Measurements from ENCODE around the gene R3HDM2.
A peak's percentile ranks its signal among the peaks of the same experiment; 100 is the strongest.

The R3HDM2 gene

GRCh38 chr12:57224973-57225679, 205.7 kb downstream of the R3HDM2 start:
- DNase-seq = peak; percentile 41

- no peak for DNase-seq
Measured at GRCh38 chr12:57224278-57224972, 206.4 kb downstream of the R3HDM2 start.

- no peak for DNase-seq
Measured at GRCh38 chr12:57223191-57224165, 207.4 kb downstream of the R3HDM2 start.

GRCh38 chr12:57222286-57223190, 208.3 kb downstream of the R3HDM2 start:
- DNase-seq = no peak

- DNase-seq = no peak
Measured at GRCh38 chr12:57221169-57221917, 209.5 kb downstream of the R3HDM2 start.

GRCh38 chr12:57220770-57221168, 210.1 kb downstream of the R3HDM2 start:
- DNase-seq = no peak

GRCh38 chr12:57219993-57220754, 210.7 kb downstream of the R3HDM2 start:
- DNase-seq = no peak

GRCh38 chr12:57219205-57219992, 211.4 kb downstream of the R3HDM2 start:
- no peak for DNase-seq

- DNase-seq = no peak
Measured at GRCh38 chr12:57218030-57218853, 212.6 kb downstream of the R3HDM2 start.

- DNase-seq = peak; percentile 33
Measured at GRCh38 chr12:57216921-57217879, 213.6 kb downstream of the R3HDM2 start.

- DNase-seq = peak; percentile 63
Measured at GRCh38 chr12:57216014-57216911, 214.6 kb downstream of the R3HDM2 start, which contains the start of gene NXPH4. Gene NXPH4 (plus strand): TSS chr12:57216794. CDS start chr12:57216970, 176 bp downstream.

- DNase-seq = peak; percentile 18
Measured at GRCh38 chr12:57215668-57216013, 215.2 kb downstream of the R3HDM2 start.

GRCh38 chr12:57215065-57215464, 215.8 kb downstream of the R3HDM2 start:
- no peak for DNase-seq

GRCh38 chr12:57214398-57214781, 216.5 kb downstream of the R3HDM2 start:
- peak; percentile 73 for DNase-seq

- no peak for DNase-seq
Measured at GRCh38 chr12:57213763-57214397, 217.0 kb downstream of the R3HDM2 start.
